Dedifferentiated amniotic fluid mesenchymal stem cell (primary cell): ENCODE results near the gene STOX1.
"Not testable (repeated sequence)": the region's sequence is repeated elsewhere in the genome, so short reads cannot be mapped to it uniquely, and the experiment has no call there.

Experiments used
- DNase-seq: peaks from one replicate; pipeline ENCODE4 v3.0.0-alpha.2; 2016; ENCODE audit errors: extremely low spot score

The STOX1 gene

GRCh38 chr10:68828833-68829232 lies 1.5 kb downstream of the STOX1 start:
- no peak for DNase-seq

GRCh38 chr10:68829521-68829920 lies 2.2 kb downstream of the STOX1 start:
- DNase-seq = no peak

- no peak for DNase-seq
Measured at GRCh38 chr10:68829952-68830351, 2.6 kb downstream of the STOX1 start.

- no peak for DNase-seq
Measured at GRCh38 chr10:68831961-68832455, 4.7 kb downstream of the STOX1 start.

GRCh38 chr10:68832601-68833000 lies 5.3 kb downstream of the STOX1 start:
- no peak for DNase-seq

- DNase-seq = no peak
Measured at GRCh38 chr10:68837626-68838322, 10.4 kb downstream of the STOX1 start.

- DNase-seq = not testable (repeated sequence)
Measured at GRCh38 chr10:68840650-68841049, 13.3 kb downstream of the STOX1 start.

- no peak for DNase-seq
Measured at GRCh38 chr10:68848281-68848680, 20.9 kb downstream of the STOX1 start.

- DNase-seq = no peak
Measured at GRCh38 chr10:68848806-68849205, 21.5 kb downstream of the STOX1 start.

GRCh38 chr10:68856352-68856751 lies 29.0 kb downstream of the STOX1 start:
- DNase-seq = no peak

- no peak for DNase-seq
Measured at GRCh38 chr10:68857005-68857404, 29.7 kb downstream of the STOX1 start.

GRCh38 chr10:68861253-68861652 lies 33.9 kb downstream of the STOX1 start:
- no peak for DNase-seq

GRCh38 chr10:68864611-68865010 lies 37.3 kb downstream of the STOX1 start:
- no peak for DNase-seq

GRCh38 chr10:68868173-68868572 lies 40.8 kb downstream of the STOX1 start:
- not testable (repeated sequence) for DNase-seq

- DNase-seq = peak; percentile 14
Measured at GRCh38 chr10:68869623-68870022, 42.3 kb downstream of the STOX1 start.

- DNase-seq = peak; percentile 6
Measured at GRCh38 chr10:68870061-68870460, 42.7 kb downstream of the STOX1 start.

GRCh38 chr10:68870545-68871104 lies 43.3 kb downstream of the STOX1 start:
- DNase-seq = peak; percentile 3

- peak; percentile 14 for DNase-seq
Measured at GRCh38 chr10:68871105-68871711, 43.9 kb downstream of the STOX1 start.

GRCh38 chr10:68871731-68872342 lies 44.5 kb downstream of the STOX1 start:
- DNase-seq = peak; percentile 65

- DNase-seq = no peak
Measured at GRCh38 chr10:68876246-68877138, 49.2 kb downstream of the STOX1 start.

- no peak for DNase-seq
Measured at GRCh38 chr10:68877482-68878110, 50.3 kb downstream of the STOX1 start.
